ENCODE results near the gene CYP4F12.

- TF ChIP-seq TAF1 (conservative IDR thresholded peaks at IDR 0.05) (no peak), CTCF (IDR thresholded peaks at IDR 0.05; ENCODE audit: low read depth, low read length, missing input control) (no peak), GABPA (IDR thresholded peaks at IDR 0.05 in 1 of 2, conservative IDR thresholded peaks at IDR 0.05 in 1 of 2) (no peak), FOXA1 (IDR thresholded peaks at IDR 0.05) (no peak), HNF4G (IDR thresholded peaks at IDR 0.05) (peak; percentile 48), SP1 (IDR thresholded peaks at IDR 0.05) (peak; percentile 29), RAD21 (IDR thresholded peaks at IDR 0.05) (peak in 1 of 2 donors; percentile 31), FOXA2 (IDR thresholded peaks at IDR 0.05) (no peak), EGR1 (IDR thresholded peaks at IDR 0.05; ENCODE audit: low read depth in 2 of 2) (no peak)
- TF ChIP-seq, protein P1, sequence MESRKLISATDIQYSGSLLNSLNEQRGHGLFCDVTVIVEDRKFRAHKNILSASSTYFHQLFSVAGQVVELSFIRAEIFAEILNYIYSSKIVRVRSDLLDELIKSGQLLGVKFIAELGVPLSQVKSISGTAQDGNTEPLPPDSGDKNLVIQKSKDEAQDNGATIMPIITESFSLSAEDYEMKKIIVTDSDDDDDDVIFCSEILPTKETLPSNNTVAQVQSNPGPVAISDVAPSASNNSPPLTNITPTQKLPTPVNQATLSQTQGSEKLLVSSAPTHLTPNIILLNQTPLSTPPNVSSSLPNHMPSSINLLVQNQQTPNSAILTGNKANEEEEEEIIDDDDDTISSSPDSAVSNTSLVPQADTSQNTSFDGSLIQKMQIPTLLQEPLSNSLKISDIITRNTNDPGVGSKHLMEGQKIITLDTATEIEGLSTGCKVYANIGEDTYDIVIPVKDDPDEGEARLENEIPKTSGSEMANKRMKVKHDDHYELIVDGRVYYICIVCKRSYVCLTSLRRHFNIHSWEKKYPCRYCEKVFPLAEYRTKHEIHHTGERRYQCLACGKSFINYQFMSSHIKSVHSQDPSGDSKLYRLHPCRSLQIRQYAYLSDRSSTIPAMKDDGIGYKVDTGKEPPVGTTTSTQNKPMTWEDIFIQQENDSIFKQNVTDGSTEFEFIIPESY (IDR thresholded peaks at IDR 0.05) = no peak
- TF ChIP-seq, protein P2, sequence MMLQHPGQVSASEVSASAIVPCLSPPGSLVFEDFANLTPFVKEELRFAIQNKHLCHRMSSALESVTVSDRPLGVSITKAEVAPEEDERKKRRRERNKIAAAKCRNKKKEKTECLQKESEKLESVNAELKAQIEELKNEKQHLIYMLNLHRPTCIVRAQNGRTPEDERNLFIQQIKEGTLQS (IDR thresholded peaks at IDR 0.05) = no peak
- TF ChIP-seq, protein P3, sequence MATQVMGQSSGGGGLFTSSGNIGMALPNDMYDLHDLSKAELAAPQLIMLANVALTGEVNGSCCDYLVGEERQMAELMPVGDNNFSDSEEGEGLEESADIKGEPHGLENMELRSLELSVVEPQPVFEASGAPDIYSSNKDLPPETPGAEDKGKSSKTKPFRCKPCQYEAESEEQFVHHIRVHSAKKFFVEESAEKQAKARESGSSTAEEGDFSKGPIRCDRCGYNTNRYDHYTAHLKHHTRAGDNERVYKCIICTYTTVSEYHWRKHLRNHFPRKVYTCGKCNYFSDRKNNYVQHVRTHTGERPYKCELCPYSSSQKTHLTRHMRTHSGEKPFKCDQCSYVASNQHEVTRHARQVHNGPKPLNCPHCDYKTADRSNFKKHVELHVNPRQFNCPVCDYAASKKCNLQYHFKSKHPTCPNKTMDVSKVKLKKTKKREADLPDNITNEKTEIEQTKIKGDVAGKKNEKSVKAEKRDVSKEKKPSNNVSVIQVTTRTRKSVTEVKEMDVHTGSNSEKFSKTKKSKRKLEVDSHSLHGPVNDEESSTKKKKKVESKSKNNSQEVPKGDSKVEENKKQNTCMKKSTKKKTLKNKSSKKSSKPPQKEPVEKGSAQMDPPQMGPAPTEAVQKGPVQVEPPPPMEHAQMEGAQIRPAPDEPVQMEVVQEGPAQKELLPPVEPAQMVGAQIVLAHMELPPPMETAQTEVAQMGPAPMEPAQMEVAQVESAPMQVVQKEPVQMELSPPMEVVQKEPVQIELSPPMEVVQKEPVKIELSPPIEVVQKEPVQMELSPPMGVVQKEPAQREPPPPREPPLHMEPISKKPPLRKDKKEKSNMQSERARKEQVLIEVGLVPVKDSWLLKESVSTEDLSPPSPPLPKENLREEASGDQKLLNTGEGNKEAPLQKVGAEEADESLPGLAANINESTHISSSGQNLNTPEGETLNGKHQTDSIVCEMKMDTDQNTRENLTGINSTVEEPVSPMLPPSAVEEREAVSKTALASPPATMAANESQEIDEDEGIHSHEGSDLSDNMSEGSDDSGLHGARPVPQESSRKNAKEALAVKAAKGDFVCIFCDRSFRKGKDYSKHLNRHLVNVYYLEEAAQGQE (IDR thresholded peaks at IDR 0.05) = peak; percentile 43
Measured at GRCh38 chr19:15641901-15642491, 30.9 kb upstream of the CYP4F12 start.
